Transverse colon (tissue), 3 donors: ENCODE measurements around the gene KCNJ10.

ENCODE experiments used
- POLR2A ChIP-seq: fragments of 450-650 bp; IDR thresholded peaks from one replicate; pipeline ENCODE4 v1.6.1; 2016; ENCODE audit warnings: antibody characterized with exemption, mild to moderate bottlenecking, moderate library complexity
- TF ChIP-seq, protein P1 (sequence below), 5 experiments: fragments of 200-600 bp in 3 of 5; fragments of 450-650 bp in 2 of 5; sonication (generic) in 3 of 5; IDR thresholded peaks; 1 replicate in 2 of 5; 2 replicates in 3 of 5; pipeline ENCODE4 v1.5.1; 2016 to 2017; ENCODE audit warnings: antibody characterized with exemption in 5 of 5, inconsistent platforms in 3 of 5, mild to moderate bottlenecking in 2 of 5, moderate library complexity in 1 of 5

GRCh38 chr1:159983681-159984080 lies 86.3 kb downstream of the KCNJ10 start:
- TF ChIP-seq, protein P1, sequence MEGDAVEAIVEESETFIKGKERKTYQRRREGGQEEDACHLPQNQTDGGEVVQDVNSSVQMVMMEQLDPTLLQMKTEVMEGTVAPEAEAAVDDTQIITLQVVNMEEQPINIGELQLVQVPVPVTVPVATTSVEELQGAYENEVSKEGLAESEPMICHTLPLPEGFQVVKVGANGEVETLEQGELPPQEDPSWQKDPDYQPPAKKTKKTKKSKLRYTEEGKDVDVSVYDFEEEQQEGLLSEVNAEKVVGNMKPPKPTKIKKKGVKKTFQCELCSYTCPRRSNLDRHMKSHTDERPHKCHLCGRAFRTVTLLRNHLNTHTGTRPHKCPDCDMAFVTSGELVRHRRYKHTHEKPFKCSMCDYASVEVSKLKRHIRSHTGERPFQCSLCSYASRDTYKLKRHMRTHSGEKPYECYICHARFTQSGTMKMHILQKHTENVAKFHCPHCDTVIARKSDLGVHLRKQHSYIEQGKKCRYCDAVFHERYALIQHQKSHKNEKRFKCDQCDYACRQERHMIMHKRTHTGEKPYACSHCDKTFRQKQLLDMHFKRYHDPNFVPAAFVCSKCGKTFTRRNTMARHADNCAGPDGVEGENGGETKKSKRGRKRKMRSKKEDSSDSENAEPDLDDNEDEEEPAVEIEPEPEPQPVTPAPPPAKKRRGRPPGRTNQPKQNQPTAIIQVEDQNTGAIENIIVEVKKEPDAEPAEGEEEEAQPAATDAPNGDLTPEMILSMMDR (IDR thresholded peaks at IDR 0.05), result no peak
- TF ChIP-seq POLR2A, result no peak
